Lower lobe of right lung (tissue), 2 donors: Measurements from ENCODE around the gene HSD3B1. TPM values are rescaled to one million over a fixed set of nuclear protein-coding genes. Genes with fewer than 3 reads are reported as not detected.

Experiments used
- ATAC-seq, 2 donors: fragments of 200-7000 bp; cut with Tn5 transposase; one replicate each; pipeline ENCODE4 v1.9.1; 2020 to 2022; ENCODE audit warnings: mild to moderate bottlenecking in 2 of 2, moderate library complexity in 2 of 2
- DNase-seq: peaks from one replicate; pipeline ENCODE4 v3.0.0-alpha.2; 2020
- H3K27ac ChIP-seq: fragments of 200-600 bp; one replicate; pipeline ENCODE4 v1.8.0; 2022
- H3K27me3 ChIP-seq: fragments of 200-600 bp; one replicate; pipeline ENCODE4 v1.8.0; 2022; ENCODE audit warnings: low read depth
- H3K36me3 ChIP-seq: fragments of 200-600 bp; one replicate; pipeline ENCODE4 v1.8.0; 2022; ENCODE audit warnings: mild to moderate bottlenecking
- H3K4me1 ChIP-seq: fragments of 200-600 bp; one replicate; pipeline ENCODE4 v1.8.0; 2022
- H3K4me3 ChIP-seq: fragments of 200-600 bp; one replicate; pipeline ENCODE4 v1.8.0; 2022; ENCODE audit warnings: mild to moderate bottlenecking
- H3K9me3 ChIP-seq: fragments of 200-600 bp; one replicate; pipeline ENCODE4 v1.8.0; 2022
- intact Hi-C: fragments of 100-400 bp; cut with DNase I; formaldehyde crosslinking; loops from one replicate; pipeline ENCODE4 v1.11.0; 2022
- long read RNA-seq: library from polyadenylated mRNA; unstranded; transcript quantifications from one replicate; pipeline ENCODE4 v2.0.0, GENCODE V29; 2021
- total RNA-seq: library from RNA; stranded (reverse); fragmentation: NEBNext Ultra II Directional; extraction: Animal tissue kit (Norgen Biotek cat#: 25700); gene quantifications from one replicate; pipeline ENCODE4 v1.2.1, GENCODE V29; 2021
- TF ChIP-seq, protein P1 (sequence below): fragments of 200-600 bp; IDR thresholded peaks from one replicate; pipeline ENCODE4 v1.8.0; 2022; ENCODE audit warnings: antibody characterized with exemption, mild to moderate bottlenecking
- donor health status: DM: no; HTN: yes; CAD: no; lungs with severe emphysema.

HSD3B1 gene
- not detected for total RNA-seq
- long read RNA-seq: 0 reads

- no peaks in the 10 kb centered on the region for H3K9me3 ChIP-seq
- intact Hi-C loops: no loop called here
- H3K4me3 ChIP-seq: no peak within 1 kb of the TSS
- TF ChIP-seq, protein P1, sequence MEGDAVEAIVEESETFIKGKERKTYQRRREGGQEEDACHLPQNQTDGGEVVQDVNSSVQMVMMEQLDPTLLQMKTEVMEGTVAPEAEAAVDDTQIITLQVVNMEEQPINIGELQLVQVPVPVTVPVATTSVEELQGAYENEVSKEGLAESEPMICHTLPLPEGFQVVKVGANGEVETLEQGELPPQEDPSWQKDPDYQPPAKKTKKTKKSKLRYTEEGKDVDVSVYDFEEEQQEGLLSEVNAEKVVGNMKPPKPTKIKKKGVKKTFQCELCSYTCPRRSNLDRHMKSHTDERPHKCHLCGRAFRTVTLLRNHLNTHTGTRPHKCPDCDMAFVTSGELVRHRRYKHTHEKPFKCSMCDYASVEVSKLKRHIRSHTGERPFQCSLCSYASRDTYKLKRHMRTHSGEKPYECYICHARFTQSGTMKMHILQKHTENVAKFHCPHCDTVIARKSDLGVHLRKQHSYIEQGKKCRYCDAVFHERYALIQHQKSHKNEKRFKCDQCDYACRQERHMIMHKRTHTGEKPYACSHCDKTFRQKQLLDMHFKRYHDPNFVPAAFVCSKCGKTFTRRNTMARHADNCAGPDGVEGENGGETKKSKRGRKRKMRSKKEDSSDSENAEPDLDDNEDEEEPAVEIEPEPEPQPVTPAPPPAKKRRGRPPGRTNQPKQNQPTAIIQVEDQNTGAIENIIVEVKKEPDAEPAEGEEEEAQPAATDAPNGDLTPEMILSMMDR: no peak
- H3K27ac ChIP-seq: no peak within 1 kb of the TSS
- DNase-seq (no peak), ATAC-seq (no peak)
- H3K4me1 ChIP-seq: no peaks in the 10 kb centered on the region
- no peaks in the 10 kb centered on the region for H3K36me3 ChIP-seq
- no peaks in the 10 kb centered on the region for H3K27me3 ChIP-seq
Measured at GRCh38 chr1:119506941-119507340, at the start of gene HSD3B1. Gene HSD3B1, plus strand, starts transcription at chr1:119507210. Its CDS starts 267 bp downstream, at chr1:119507477.

GRCh38 chr1:119462964-119463363 is 44.0 kb upstream of the HSD3B1 start:
- no peaks in the 10 kb centered on the region for H3K4me1 ChIP-seq
- H3K36me3 ChIP-seq: no peaks in the 10 kb centered on the region
- H3K9me3 ChIP-seq: no peaks in the 10 kb centered on the region
- no peak overlapping the region for H3K27ac ChIP-seq
- intact Hi-C loops: no loop called here
- ATAC-seq (no peak), DNase-seq (no peak)
- TF ChIP-seq, protein P1: no peak
- H3K4me3 ChIP-seq: no peak overlapping the region
- H3K27me3 ChIP-seq: no peaks in the 10 kb centered on the region

DNA sequence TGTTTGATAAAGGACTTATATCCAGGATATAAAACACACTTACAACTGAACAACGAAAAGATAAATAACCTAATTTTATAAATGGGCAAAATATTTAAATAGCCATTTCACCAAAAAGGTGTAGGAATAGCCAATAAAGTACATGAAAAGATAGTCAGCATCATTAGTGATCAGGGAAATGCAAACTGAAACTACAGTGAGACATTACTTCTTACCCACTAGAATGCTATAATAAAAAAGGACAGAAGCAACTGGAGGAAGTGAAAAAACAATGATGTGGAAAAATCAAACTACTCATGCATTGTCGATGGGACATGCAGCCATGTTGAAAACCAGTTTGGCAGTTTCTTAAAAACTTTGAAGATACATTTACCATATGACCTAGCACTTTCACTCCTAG is 43.4 kb upstream of the HSD3B1 start:
- intact Hi-C loops: no loop called here
- Histone ChIP-seq H3K4me1 (no peaks in the 10 kb centered on the region), H3K27ac (no peak overlapping the region), H3K4me3 (no peak overlapping the region), H3K9me3 (no peaks in the 10 kb centered on the region), H3K36me3 (no peaks in the 10 kb centered on the region), H3K27me3 (no peaks in the 10 kb centered on the region)
- DNase-seq: no peak
- no peak for ATAC-seq
- TF ChIP-seq, protein P1: no peak

DNA sequence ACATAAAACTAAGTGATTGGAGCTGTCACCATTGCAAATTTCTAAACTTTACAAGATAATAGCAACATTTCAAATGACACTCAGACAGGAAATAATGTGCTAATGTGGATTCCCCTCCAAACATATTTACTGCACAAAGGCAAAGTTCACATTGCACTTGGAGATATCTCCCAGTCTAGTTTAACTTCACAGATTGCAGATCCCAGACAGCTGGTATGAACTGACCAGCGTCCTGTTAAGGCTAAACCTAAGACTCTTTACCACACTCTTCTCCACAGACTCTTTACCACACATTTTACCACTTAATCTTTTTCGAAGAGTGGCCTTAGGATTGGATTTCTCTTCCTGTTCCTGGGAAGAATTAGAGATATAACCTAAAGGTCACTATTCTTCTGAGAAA is 40.6 kb upstream of the HSD3B1 start:
- Histone ChIP-seq H3K36me3 (no peaks in the 10 kb centered on the region), H3K9me3 (no peaks in the 10 kb centered on the region), H3K4me1 (no peaks in the 10 kb centered on the region), H3K27ac (no peak overlapping the region), H3K27me3 (no peaks in the 10 kb centered on the region), H3K4me3 (no peak overlapping the region)
- TF ChIP-seq, protein P1: no peak
- intact Hi-C loops: no loop called here
- ATAC-seq (no peak), DNase-seq (no peak)

DNA sequence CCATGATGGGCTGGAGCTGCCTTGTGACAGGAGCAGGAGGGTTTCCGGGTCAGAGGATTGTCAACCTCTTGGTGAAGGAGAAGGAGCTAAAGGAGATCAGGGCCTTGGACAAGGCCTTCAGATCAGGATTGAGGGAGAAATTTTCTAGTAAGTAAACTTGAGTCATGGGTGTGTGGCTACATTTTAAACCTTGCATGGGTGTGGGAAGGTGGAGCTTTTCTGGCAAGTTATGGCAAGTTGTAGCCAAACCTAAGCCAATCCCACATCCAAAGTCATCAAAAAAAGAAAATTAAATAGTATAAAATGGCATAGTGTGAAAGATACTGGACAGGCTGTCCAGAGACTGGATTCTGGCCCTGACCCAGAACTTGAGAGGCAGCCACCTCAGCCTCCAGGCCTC is 39.8 kb upstream of the HSD3B1 start:
- H3K4me1 ChIP-seq: no peaks in the 10 kb centered on the region
- no peak for ATAC-seq
- H3K27ac ChIP-seq: no peak overlapping the region
- H3K27me3 ChIP-seq: no peaks in the 10 kb centered on the region
- no peaks in the 10 kb centered on the region for H3K36me3 ChIP-seq
- TF ChIP-seq, protein P1: no peak
- H3K4me3 ChIP-seq: no peak overlapping the region
- intact Hi-C loops: no loop called here
- no peaks in the 10 kb centered on the region for H3K9me3 ChIP-seq
- DNase-seq: no peak
